T-helper 2 cell (primary cell): ENCODE data around the gene CLEC16A.

Experiments used
- DNase-seq, 5 experiments: peaks; one replicate each; pipeline versions ENCODE4 v3.0.0 to v3.0.0-alpha.2; 2012 to 2022

CLEC16A gene

DNA sequence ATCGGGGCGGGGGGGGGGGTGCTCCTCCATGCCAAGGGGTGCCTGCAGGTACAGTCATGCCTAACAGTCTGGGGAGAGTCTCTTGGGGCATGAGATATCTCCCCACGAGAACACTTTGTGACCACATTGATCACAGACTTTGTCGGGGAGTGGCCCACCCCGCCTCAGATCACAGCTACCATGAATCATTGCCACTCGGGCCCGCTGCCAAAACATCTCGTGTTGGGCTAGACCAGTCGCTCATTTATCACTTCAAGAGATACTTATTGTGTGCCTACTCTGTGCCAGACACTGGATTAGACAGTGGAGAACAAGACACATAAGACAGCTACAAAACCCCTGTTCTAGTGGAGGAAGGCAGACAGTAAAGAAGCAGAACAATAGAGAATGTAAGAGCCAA lies 72.6 kb downstream of the CLEC16A start:
- DNase-seq: peak in 1 of 5 experiments; percentile 17

DNA sequence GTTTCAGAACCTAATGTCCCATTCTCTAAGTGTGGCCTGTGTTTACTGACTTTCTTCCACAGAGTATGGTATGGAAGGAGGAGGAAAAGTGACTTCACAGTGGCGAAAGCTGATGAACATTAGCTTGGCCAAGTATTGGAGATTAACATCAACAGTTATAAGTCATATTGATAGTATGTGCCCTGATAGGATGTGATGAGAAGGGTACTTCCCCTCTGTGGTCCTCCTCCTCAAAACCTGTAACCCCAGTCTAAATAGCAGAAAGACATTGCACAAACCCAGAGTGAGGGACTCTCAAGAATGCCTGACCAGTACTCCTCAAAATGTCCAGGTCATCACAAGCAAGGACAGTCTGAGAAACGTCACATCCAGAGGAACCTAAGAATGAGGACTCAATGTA lies 73.1 kb downstream of the CLEC16A start:
- peak in 1 of 5 experiments; percentile 41 for DNase-seq

DNA sequence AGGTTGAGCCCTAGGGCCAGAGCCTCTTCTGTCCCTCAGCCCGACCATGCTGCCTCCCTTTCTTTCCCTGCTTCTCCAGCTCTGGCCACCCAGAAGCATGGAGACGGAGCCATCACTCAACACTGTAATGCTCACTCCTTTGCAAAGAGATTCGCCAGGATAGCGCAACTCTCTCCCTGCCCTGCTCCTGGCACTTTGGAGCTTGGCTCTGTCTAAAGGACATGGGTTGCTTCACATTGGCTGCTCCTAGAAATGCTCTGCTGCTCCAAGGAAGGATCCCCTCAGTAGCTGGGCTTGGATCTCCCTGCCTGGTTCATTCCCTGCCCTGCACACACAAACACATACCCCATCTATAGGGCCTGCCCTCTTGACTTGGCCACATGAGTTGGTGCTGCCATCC lies 76.0 kb downstream of the CLEC16A start:
- DNase-seq: no peak

DNA sequence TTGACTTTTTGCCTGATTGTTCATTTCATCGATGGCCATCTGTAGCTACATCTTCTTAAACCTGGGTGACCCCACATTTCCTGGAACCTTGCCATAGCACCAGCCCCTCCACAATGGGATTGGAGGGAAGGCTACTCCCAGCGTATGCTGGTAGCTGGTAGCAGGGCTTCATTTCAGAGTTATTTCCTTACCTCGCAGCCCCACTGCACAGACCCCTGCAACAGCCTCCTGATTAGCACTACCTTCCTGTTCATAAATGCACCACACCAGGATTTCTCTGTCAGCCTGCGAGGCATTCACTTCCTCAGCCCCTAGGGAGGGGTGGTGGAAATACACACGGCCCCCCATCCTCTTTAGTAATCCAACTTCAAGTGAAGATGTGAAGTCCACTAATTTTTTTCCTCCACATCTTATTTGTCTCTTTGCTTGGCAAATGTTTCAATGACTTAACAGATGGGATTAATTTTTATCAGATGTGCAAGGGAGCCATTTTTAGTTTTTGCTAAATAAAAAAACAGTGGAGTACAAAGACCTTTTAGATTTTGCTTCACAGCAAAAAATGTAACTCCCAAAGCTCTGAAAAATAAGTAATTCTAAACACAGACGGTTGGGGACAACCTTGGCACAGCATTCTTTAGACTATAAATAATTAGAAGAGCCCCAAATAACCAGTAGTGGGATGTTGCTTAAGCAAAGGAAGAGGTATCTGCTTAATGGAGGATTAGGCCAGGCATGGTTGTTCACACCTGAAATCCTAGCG lies 76.6 kb downstream of the CLEC16A start:
- DNase-seq: no peak

DNA sequence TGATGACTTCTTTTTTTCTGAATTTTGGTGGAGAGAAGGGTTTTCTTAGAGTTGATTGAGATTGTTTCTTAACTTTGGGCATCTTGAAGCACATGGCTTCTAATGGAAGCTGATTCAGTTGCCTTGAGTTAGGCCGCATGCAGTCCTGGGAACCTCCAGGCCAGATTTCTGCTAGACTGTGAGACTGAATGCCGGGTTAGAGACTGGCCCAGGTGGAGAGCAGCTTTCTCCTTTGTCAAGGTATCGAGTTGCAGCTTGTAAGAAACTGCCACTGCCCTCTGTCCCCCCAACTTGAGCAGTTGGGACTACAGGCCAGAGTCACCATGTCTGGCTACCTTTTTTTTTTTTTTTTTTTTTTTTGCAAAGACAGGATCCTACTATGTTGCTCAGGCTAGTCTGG lies 77.6 kb downstream of the CLEC16A start:
- DNase-seq: no peak

DNA sequence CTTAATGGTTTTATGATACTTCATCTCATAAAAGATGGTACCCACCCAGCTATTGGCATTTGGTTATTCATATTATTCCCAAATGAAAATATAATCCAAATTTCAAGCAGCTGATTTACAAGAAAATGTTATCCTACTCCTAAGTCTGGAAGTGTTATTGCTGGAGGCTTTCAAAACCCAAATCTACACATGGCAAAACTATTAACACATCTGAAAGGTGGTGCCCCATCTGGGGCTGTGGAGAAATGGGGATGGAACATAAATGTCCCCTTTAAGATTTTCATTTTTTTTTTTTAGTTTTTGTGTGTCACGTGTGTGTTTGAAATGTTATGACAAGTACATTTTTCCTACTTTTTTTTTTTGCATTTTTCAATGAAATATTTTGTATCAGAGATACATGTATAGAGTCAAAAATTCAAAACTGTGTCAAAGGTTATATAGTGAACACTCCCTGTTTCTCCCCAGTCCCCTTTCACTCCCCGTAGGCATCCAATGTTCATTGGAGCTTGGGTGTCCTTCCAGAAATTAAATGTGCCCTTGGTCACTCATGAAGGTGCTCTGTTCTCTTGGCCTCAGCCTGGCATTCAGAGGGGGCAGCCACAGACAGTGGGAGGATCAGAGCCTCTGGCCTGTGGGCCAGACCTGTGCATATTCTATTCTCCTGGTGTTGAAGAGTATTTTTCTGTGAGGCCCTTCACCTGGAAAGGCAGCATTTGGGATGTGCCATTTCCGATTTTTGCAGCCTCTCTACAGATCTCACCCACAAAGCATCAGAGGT lies 79.1 kb downstream of the CLEC16A start:
- no peak for DNase-seq

DNA sequence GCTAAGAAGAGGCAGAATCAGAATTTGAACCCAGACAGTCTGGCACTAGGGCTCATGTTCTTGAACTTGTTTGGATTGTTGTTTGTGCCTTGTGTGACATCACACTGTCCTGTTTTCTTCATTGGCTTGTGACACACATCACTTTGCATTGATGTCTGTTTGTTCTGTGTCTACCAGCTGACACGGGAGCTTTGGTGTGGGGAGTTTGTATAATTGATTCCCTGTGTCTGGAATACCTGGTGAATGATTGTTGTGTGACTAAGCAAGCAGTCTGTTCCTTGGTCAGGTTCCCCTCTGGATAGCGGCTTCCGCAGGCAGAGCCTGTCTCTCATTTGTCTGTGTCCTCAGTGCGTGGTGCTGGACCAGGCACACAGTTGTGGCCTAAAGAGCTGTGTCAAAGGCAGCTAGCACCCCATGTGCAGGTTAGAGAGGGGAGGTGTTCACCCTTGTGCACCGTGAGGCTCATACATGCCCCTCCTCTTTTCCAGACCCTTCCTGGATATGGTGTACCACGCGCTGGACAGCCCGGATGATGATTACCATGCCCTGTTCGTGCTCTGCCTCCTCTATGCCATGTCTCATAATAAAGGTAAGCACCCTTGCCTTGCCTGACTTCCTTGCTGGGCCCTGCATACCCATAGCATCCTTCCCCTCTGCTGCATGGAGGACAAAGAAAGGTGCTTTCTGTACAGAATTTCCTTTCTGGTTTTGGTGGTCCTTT lies 80.1 kb downstream of the CLEC16A start:
- no peak for DNase-seq

DNA sequence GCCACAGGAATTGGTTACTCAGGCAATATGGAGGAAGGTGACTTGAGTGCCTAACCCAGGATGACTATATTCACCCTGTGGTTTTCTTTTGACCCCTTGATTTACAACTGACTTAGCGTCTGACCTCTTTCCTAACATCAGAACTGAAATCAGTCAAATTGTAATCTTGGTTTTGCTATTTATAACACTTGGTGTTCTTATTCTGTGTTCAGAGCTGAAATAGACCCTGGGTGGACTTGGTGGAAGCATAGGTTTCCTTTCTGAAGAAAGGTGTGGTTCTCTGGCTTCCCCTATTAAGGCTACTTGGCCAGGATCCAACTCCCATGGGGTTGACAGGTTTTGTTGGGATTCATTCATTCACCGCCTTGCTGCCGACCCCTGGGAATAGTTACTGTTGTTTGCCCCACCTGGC lies 80.8 kb downstream of the CLEC16A start:
- peak in 1 of 5 experiments; percentile 79 for DNase-seq

DNA sequence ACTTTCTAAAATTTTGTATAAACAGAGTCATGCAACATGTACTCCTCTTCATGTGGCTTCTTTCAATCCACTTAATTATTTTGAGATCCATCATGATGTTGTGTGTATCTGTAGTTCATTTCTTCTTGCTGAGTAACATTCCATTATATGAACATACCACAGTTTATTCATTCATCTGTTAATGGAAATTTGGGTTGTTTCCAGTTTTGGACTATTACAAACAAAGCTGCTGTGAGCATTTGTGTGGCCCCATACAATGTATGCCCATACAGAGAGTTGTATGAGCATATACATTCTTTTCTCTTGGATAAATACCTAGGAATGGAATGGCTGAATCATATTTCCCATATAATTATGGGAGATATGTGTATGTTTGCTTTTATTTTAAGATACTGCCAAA lies 85.6 kb downstream of the CLEC16A start:
- DNase-seq: no peak

DNA sequence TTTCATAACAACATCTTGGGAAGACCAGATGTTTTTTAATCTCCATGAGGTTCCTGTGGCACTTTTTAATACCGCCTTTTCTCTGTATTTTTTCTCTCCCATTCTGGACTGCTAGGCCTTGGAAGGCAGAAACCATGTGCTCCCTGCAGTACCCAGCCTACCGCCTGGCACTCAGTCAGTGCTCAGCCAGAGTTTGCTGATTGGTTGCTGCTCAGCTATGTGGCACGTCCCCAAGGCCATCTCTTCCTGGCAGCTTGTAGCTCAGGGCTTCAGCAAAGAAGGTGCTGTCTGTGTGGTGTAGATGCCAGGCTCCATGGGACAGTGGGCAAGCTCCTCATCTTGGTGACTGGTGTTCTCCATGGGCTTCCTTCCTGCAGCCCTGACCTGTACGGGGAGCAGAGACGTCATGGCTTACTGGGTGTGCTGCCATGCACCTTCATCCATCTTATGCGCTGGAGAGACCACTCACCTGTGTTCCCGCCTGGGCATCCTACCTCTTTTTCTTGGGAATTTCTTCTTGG lies 86.7 kb downstream of the CLEC16A start:
- no peak for DNase-seq

DNA sequence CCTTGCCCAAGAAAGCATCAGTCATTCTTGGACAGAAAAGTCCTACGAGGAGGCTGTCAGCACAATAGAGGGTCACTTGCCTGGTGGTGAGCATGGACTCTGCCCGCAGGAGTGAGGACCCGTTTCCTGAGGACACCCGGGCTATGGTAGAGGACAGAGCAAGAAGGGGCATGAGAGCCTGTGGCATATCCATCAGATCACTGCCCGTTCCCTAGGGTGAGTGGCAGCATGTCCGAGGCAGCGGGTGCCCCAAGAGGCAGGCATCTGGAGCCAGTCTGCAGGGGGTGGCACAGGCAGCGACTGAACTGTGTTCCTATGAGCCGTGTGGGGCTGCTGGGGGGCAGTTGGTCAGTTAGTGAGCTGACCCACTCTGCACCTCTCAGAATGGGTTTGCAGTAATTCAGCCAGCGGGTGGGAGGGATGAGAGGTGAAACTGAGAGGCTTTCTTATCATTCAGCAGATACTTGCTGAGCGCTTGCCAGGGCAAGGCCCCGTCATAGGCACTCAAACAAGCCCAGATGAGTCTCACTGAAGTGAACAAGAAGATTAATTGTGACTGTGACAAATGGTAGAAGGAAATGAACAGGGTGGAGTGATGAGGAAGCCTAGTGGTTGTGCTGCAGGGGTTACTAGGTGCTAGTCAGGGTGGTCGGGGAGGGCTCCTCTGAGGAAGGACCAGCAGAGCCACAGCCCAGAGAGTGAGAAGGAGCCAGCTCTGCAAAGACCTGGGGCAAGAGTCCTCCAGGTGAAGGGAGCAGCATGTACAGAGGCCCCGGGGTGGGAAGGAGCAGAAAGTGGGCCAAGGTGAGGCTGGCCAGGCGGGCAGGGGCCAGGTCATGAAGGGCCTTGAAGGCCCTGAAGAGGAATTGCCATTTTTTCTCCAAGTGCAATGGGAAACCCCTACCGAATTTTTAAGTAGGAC lies 87.9 kb downstream of the CLEC16A start:
- peak in 1 of 5 experiments; percentile 11 for DNase-seq

DNA sequence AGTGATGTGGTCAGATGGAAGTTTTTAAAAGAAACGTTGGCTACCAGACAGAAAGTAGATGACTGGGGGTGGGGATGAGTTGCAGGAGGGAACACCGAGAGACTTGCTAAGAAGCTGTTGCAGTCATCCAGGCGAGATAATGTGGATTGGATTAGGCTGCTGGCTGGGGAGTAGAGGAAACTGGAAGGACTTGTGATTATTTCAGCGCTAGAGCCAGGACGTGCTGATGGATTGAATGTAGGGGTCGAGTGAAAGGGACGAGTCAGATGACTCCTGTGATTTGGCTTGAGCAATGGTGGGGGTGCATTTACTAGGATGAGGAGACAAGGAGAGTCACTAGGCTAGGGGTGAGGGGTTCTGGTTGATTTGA lies 88.5 kb downstream of the CLEC16A start:
- DNase-seq: no peak

DNA sequence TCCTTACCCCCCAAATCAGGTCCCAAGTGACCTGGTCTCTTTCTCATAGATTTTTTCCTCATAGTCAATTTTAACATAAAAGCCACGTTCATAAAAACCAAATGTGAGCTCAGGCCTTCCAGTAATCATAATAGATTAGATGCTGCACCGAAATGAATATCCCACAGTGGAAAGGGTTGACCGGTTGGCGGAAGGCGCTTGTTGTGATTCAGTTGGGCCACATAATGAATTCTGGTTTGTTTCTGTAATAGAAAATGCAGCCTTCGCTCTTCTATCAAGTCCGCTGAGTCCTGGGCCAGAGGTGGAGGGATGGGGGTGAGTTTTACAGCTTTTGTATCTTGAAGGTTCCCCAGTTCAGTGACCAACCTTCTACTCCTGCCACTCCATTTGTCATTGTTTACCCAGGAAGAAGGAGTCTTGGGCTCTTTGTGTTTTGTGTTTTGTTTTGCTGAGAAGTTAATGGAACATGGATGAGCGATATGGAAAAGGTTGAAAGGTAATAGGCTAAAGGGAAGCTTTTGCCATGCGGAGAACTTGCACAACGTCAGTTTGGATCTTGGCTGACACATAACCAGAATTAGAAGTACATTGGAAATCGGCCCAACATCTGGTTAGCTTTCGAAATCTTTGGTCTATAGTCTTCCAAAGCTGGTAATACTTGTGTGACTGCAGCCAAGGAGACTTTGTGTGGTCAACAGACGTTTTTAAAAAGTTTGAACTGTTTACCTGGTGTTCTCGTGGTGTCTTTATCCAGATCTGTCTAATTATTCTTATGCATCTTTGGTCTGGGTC lies 89.5 kb downstream of the CLEC16A start:
- DNase-seq: no peak

DNA sequence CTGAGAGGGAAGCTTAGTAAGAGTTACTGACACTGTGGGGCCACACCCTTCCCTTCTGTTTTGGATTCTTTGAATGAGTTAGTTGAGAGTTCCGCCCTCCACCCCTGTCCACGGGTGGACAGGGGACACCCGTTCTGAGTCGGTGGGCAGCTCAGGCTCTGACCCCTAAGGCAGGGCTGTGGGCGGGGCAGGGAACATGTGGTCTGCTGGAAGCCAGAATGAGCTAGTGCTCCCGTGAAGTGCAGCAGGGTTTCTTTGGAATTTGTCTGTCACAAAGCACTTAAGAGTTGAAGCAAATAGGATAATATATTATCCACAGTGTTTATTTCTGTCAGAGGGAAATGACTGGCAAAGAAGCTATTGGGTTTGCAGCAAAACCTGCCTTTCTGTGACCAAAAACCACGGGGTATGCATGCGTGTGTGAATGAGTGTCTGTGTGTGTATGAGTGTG lies 90.1 kb downstream of the CLEC16A start:
- peak in 1 of 5 experiments; percentile 59 for DNase-seq

DNA sequence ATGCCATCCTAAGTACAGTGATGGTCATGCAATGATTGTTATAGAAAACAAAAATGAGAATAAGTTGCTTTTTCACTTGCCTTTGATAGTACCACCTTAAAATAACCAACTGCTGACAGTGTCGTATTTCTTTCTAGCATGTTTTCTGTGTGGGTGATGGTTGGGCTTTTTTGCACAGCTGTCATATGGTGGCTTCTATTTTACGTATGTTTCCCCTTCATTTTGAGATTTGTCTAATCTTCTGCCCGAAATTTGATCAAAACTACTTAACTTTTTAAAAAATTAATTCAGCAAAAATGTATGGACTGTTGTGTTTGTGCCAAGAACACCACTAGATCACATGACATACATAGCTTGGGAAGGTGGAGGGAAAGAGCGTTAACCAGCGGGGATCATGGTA lies 90.7 kb downstream of the CLEC16A start:
- no peak for DNase-seq

DNA sequence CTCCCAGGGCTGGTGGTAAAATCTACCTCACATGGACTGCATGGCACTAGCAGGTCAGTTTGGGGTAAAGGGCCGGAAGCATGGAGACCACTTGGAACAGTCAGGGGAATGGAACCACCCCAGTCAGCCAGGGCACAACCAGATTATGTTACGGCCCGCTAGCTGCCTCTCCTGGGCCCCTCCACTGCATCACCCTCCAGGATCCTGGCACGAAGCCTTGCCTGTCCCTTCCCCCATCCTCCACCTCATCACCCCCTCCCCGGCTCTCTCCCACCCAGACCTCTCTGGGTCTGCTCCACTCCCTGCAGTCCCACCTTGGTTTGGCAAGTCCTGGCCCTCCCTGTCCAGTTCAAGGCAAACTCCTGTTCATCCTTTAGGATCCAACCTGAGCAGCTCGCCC lies 91.7 kb downstream of the CLEC16A start:
- no peak for DNase-seq

DNA sequence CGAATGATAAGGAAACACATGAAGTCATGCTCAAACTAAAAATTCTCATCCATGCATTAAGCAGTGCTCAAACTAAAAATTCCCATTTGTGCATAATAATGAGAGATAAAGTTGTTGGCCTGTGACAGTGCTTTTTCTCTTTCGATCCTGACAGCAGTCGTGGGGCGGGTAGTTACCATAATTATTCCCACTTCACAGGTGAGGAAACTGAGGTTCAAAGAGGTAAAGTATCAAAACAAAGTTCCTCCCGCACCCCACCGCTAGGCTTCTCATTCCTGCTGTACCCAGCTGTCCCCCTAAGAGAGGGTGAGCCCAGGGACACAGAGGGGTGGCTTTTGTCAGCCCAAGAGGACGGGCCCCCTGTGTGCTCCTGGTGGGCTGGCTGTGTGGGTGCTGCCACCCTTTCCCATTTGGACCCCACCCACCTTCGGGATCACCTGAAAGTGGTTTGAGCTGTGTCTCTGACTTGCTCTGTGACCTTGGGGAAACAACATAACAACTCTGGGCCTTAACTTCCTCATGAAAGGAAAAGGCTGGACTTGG lies 92.6 kb downstream of the CLEC16A start:
- no peak for DNase-seq

DNA sequence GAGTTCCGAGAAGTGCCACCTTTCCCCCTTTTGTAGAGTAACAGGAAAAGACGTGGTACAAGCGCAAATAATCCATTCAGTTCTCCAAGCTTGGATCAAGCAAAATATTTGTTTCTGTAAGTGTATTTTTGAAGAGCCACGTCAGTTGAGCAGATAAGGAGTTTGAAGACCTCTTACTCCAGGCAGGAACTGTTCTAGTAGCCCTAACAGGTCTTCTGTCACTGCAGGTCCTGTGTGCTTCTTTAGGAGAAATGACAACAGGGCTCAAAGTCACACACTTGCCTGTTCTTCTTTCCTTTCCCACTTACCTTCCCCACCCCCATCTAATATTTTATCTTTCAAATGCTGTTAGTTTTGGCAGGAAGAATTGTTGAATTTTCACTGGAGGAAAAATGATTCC lies 93.9 kb downstream of the CLEC16A start:
- DNase-seq: no peak

DNA sequence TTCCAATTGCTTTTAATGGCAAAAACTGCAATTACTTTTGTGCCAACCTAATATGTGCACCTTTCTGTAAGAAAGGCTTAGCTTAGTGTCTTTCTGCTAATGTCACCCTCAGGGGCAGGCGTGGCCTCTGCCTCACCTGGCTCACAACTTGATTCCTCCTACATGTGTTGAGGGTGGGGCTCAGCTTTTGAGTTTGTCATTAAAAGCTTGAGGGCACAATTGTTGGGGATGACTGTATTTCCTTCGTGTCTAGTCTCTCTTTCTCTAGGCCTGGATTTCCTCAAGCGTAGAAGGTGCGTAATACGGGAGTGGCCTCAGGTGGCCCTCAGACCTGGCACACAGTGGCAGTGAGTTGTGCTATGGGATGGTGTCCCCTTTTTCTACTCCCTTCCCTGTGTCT lies 94.4 kb downstream of the CLEC16A start:
- DNase-seq: no peak

DNA sequence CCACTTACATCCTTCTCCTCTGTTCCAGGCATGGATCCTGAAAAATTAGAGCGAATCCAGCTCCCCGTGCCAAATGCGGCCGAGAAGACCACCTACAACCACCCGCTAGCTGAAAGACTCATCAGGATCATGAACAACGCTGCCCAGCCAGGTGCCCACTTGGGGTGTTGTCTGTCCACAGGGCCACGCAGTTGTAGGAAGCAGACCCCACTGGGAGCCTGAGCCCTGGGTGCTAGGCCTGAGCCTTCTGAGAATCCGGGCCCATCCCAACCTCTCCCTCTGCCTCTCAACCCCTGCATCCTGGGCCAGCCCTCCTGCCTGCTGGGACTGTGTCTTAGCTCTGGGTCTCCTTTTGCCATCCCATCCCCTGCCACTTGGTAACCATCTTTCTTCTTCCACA lies 95.4 kb downstream of the CLEC16A start:
- no peak for DNase-seq

DNA sequence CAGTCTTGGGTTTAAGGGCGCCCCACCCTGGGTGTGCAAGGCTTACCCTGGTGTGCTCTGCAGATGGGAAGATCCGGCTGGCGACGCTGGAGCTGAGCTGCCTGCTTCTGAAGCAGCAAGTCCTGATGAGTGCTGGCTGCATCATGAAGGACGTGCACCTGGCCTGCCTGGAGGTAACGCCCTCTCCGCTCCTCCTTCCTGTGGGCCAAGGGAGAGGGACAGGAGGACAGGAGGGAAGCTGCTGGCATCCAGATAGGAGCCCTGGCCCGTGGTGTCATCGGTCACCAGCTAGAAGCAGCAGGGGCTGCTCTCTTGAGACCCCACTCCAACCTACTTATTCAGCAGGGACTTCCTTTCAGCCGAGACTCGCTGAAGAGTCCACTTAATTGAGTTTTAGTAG lies 97.8 kb downstream of the CLEC16A start:
- DNase-seq: no peak
